Activated naive CD4-positive, alpha-beta T cell treated with anti-CD3 and anti-CD28 coated beads, Interleukin-2, amount 10 ng/mL, durations not matched to agents 7 days and 5 days (primary cell): ENCODE results near the gene PIGS.

Source experiments
- CTCF ChIA-PET: fragments of 350-600 bp; sonication (Branson Sonifier 250); formaldehyde crosslinking; loops from one replicate; lab custom pipeline; 2021; ENCODE audit warnings: antibody characterized with exemption; lab: Charles Lee
- DNase-seq: peaks from one replicate; pipeline ENCODE4 v3.0.0-alpha.2; 2020
- H3K27ac Mint-ChIP-seq: one replicate; pipeline ENCODE4 v1.8.0; 2021; ENCODE audit warnings: mild to moderate bottlenecking, moderate library complexity, mixed read lengths
- H3K27me3 Mint-ChIP-seq: one replicate; pipeline ENCODE4 v1.8.0; 2021; ENCODE audit warnings: mild to moderate bottlenecking, mixed read lengths
- H3K36me3 Mint-ChIP-seq: one replicate; pipeline ENCODE4 v1.8.0; 2021; ENCODE audit warnings: mixed read lengths
- H3K4me1 Mint-ChIP-seq: one replicate; pipeline ENCODE4 v1.8.0; 2021; ENCODE audit warnings: mixed read lengths
- H3K4me3 Mint-ChIP-seq: one replicate; pipeline ENCODE4 v1.8.0; 2021; ENCODE audit warnings: mild to moderate bottlenecking, moderate library complexity, mixed read lengths
- H3K9me3 Mint-ChIP-seq: one replicate; pipeline ENCODE4 v1.8.0; 2021; ENCODE audit warnings: mixed read lengths

PIGS gene

GRCh38 chr17:28575126-28575795 lies 3.9 kb upstream of the PIGS start:
- Mint-ChIP-seq H3K4me3 (peak overlapping the region; percentile 85), H3K27ac (no peak overlapping the region), H3K36me3 (peaks cover 51% of the 10 kb centered on the region), H3K4me1 (peaks cover 58% of the 10 kb centered on the region), H3K9me3 (no peaks in the 10 kb centered on the region), H3K27me3 (no peaks in the 10 kb centered on the region)
- CTCF ChIA-PET = interaction anchor here (0.8 to 4.0 kb wide), 5 partner anchors 17 to 38 kb away, joined by 3 to 24 read pairs (median 5); no protein-coding TSS in a partner anchor
- DNase-seq = no peak

DNA sequence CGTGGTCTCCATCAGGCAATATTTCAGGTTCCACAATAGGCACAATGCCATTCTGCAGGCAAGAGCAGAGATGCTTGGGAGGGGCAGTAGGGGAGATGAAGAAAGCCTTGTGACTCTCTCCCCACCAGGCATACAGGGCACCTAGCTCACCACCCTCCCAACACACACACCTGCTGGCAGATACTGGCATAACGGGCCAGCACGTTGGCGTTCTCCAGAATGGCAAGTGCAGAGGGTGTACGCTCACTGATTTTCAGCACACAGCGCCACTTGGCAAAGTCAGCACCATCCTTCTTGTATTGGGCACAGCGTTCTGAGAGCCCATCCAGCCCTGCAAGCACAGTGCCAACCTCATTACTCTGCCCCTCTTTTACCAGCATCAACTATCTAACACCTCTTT lies 3.2 kb upstream of the PIGS start:
- H3K4me1 Mint-ChIP-seq = peaks cover 59% of the 10 kb centered on the region
- no peak overlapping the region for H3K27ac Mint-ChIP-seq
- CTCF ChIA-PET = interaction anchor here (1.9 to 4.0 kb wide), 3 partner anchors 17 to 39 kb away, joined by 5 to 24 read pairs (median 5); no protein-coding TSS in a partner anchor
- H3K9me3 Mint-ChIP-seq = no peaks in the 10 kb centered on the region
- peaks cover 53% of the 10 kb centered on the region for H3K36me3 Mint-ChIP-seq
- no peaks in the 10 kb centered on the region for H3K27me3 Mint-ChIP-seq
- DNase-seq = peak; percentile 48
- H3K4me3 Mint-ChIP-seq = peak overlapping the region; percentile 31

DNA sequence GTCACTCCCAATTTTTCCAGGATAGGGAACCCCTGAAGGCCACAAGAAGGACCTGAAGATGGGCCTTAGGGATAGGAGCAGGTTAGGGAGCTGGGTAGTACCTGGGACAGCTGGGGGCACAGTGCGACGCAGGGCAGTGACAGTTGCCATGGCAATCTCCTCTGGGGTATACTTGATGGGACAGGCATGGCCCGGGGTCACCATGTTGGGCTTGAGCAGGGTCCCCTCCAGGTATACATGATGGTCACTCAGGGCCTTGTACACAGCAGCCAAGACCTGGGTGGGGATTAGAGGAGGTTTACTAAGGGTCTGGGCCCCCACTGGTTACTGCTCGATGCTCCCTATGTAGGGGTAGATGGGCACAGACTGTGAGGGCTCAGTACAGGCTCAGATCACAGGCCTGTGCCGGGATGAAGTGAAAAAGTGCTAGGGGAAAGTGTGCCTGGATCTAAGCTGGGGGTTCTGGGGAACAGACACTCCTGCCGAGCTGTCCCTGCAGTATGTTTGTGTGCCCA lies 2.7 kb upstream of the PIGS start:
- DNase-seq = no peak
- Mint-ChIP-seq H3K36me3 (peaks cover 50% of the 10 kb centered on the region), H3K4me1 (peaks cover 63% of the 10 kb centered on the region), H3K27me3 (no peaks in the 10 kb centered on the region), H3K9me3 (no peaks in the 10 kb centered on the region), H3K27ac (no peak overlapping the region), H3K4me3 (no peak overlapping the region)
- CTCF ChIA-PET = interaction anchor here (1.9 to 4.0 kb wide), 2 partner anchors 16 to 25 kb away, joined by 5 to 24 read pairs; no protein-coding TSS in a partner anchor

DNA sequence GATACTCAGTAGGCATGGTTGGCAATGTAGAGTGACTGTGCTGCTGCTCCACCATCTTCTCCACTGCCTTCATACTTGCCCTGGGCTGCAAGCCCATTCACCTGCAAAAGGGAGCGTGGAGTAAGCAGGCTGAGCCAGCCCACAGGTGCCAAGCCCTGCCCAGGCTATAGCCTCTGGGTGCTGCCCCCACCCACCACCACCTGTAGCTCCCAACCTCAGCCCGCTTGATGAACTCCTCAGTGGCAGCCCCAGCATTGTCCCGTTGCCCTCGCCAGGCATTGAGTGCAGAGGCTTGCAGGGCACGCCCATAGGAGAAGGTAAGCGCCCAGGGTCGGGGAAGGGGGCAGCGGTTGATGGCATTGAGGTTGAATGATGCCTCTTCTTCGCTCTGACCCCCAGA lies 2.2 kb upstream of the PIGS start:
- no peak overlapping the region for H3K27ac Mint-ChIP-seq
- CTCF ChIA-PET = interaction anchor here (0.8 to 1.9 kb wide), 2 partner anchors 15 to 25 kb away, joined by 3 to 5 read pairs; no protein-coding TSS in a partner anchor
- H3K4me3 Mint-ChIP-seq = no peak overlapping the region
- no peaks in the 10 kb centered on the region for H3K27me3 Mint-ChIP-seq
- no peak for DNase-seq
- H3K4me1 Mint-ChIP-seq = peaks cover 66% of the 10 kb centered on the region
- peaks cover 50% of the 10 kb centered on the region for H3K36me3 Mint-ChIP-seq
- no peaks in the 10 kb centered on the region for H3K9me3 Mint-ChIP-seq

DNA sequence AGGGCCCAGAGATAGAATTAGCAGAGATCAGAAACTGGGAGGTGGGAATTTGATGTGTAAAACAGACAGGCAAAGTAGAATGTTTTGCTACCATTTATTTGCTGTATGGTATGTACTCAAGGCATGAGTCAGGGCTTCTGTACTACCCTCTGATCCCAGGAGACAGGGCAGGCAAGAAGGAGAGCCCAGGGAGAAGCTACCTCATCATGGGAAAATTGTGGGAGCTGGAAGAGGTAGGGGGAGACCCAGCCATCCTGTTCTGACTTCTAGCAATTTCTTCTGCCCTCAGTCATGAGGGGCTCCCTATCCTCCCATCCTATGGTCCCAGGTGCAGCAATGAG lies 1.7 kb upstream of the PIGS start:
- peaks cover 70% of the 10 kb centered on the region for H3K4me1 Mint-ChIP-seq
- peaks cover 52% of the 10 kb centered on the region for H3K36me3 Mint-ChIP-seq
- H3K9me3 Mint-ChIP-seq = no peaks in the 10 kb centered on the region
- DNase-seq = no peak
- H3K4me3 Mint-ChIP-seq = peak overlapping the region; percentile 97
- no peaks in the 10 kb centered on the region for H3K27me3 Mint-ChIP-seq
- CTCF ChIA-PET = interaction anchor here (0.8 kb wide), 2 partner anchors 25 to 26 kb away, joined by 3 read pairs; no protein-coding TSS in a partner anchor
- H3K27ac Mint-ChIP-seq = no peak overlapping the region

- H3K4me3 Mint-ChIP-seq = peak overlapping the region; percentile 97
- H3K36me3 Mint-ChIP-seq = peaks cover 51% of the 10 kb centered on the region
- no peaks in the 10 kb centered on the region for H3K9me3 Mint-ChIP-seq
Measured at GRCh38 chr17:28572259-28573039, 1.1 kb upstream of the PIGS start.

GRCh38 chr17:28570716-28571360 lies 486 bp downstream of the PIGS start:
- H3K27me3 Mint-ChIP-seq = no peaks in the 10 kb centered on the region
- peak overlapping the region; percentile 95 for H3K27ac Mint-ChIP-seq
- no peaks in the 10 kb centered on the region for H3K9me3 Mint-ChIP-seq
- H3K4me1 Mint-ChIP-seq = peaks cover 68% of the 10 kb centered on the region
- CTCF ChIA-PET = interaction anchor here (0.7 to 2.9 kb wide), 5 partner anchors 9 to 74 kb away, joined by 3 to 23 read pairs (median 3); partner anchors contain the start of gene BLTP2
- H3K36me3 Mint-ChIP-seq = peaks cover 48% of the 10 kb centered on the region
- DNase-seq = peak; percentile 72
- peak overlapping the region; percentile 97 for H3K4me3 Mint-ChIP-seq

More at GRCh38 chr17:28572259-28573039, 1.1 kb upstream of the PIGS start:
- Mint-ChIP-seq H3K27me3 (no peaks in the 10 kb centered on the region), H3K4me1 (peaks cover 75% of the 10 kb centered on the region), H3K27ac (peak overlapping the region; percentile 95)
- CTCF ChIA-PET = interaction anchor here (0.8 to 2.9 kb wide), 3 partner anchors 24 to 78 kb away, joined by 3 to 23 read pairs (median 4); no protein-coding TSS in a partner anchor
- DNase-seq = no peak

DNA sequence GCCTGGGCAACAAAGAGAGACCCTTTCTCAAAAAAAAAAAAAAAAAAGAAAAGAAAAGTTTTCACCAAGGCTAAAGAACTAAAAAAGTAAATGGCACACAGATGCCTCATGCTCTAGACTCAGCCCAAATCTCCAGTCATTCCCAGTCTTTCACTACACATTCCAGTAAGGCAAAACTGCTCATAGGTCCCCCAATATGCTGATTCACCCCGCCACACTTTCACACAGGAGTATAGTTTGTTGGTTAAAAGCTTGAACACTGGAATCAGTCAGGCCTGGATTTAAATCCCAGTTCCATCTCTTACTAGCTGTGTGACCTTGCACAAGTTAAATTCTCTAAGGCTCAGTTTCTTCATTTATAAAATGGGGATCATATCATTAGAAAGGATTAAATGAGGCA lies 1.9 kb downstream of the PIGS start:
- H3K9me3 Mint-ChIP-seq = no peaks in the 10 kb centered on the region
- CTCF ChIA-PET = interaction anchor here (2.9 kb wide), 1 partner anchor 21 kb away, joined by 23 read pairs; no protein-coding TSS in a partner anchor
- H3K4me1 Mint-ChIP-seq = peaks cover 62% of the 10 kb centered on the region
- no peak for DNase-seq
- peak overlapping the region; percentile 97 for H3K4me3 Mint-ChIP-seq
- peak overlapping the region; percentile 67 for H3K27ac Mint-ChIP-seq
- no peaks in the 10 kb centered on the region for H3K27me3 Mint-ChIP-seq
- H3K36me3 Mint-ChIP-seq = peaks cover 47% of the 10 kb centered on the region

DNA sequence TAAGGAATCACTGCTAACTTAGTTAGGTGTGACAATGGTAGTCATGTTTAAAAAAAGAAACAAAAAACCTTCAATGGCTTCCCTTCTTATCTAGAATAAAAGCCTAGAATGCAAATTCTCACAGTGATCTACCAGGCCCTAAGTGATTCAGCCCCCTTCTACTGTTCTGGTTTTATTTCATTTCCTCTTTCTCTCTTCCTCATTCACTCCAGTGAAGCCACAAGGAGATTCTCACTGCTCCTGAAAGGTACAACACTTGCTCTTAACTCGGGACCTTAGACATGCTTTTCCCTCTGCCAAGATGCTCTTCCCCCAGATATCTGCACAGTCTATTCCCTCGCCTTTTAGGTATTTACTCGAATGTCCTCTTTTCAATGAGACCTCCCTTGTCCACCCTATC lies 3.7 kb downstream of the PIGS start:
- no peak for DNase-seq
- CTCF ChIA-PET = interaction anchor here (0.8 kb wide), 1 partner anchor 18 kb away, joined by 3 read pairs; no protein-coding TSS in a partner anchor
- Mint-ChIP-seq H3K9me3 (no peaks in the 10 kb centered on the region), H3K27me3 (no peaks in the 10 kb centered on the region), H3K27ac (no peak overlapping the region), H3K4me3 (no peak overlapping the region), H3K4me1 (peaks cover 51% of the 10 kb centered on the region), H3K36me3 (peaks cover 40% of the 10 kb centered on the region)

GRCh38 chr17:28563475-28563874 lies 7.8 kb downstream of the PIGS start:
- Mint-ChIP-seq H3K27me3 (no peaks in the 10 kb centered on the region), H3K4me3 (no peak overlapping the region), H3K27ac (no peak overlapping the region), H3K36me3 (peaks cover 46% of the 10 kb centered on the region), H3K4me1 (peaks cover 18% of the 10 kb centered on the region), H3K9me3 (no peaks in the 10 kb centered on the region)
- DNase-seq = no peak
- CTCF ChIA-PET = no interaction called here

GRCh38 chr17:28555022-28555421 lies 16.3 kb downstream of the PIGS start:
- H3K4me1 Mint-ChIP-seq = peaks cover 27% of the 10 kb centered on the region
- no peak for DNase-seq
- no peak overlapping the region for H3K4me3 Mint-ChIP-seq
- H3K27me3 Mint-ChIP-seq = no peaks in the 10 kb centered on the region
- CTCF ChIA-PET = no interaction called here
- no peaks in the 10 kb centered on the region for H3K9me3 Mint-ChIP-seq
- peak overlapping the region; percentile 34 for H3K27ac Mint-ChIP-seq
- H3K36me3 Mint-ChIP-seq = peaks cover 61% of the 10 kb centered on the region

GRCh38 chr17:28554565-28554964 lies 16.8 kb downstream of the PIGS start:
- Mint-ChIP-seq H3K27me3 (no peaks in the 10 kb centered on the region), H3K36me3 (peaks cover 56% of the 10 kb centered on the region), H3K9me3 (no peaks in the 10 kb centered on the region), H3K27ac (peak overlapping the region; percentile 34), H3K4me1 (peaks cover 31% of the 10 kb centered on the region), H3K4me3 (no peak overlapping the region)
- CTCF ChIA-PET = no interaction called here
- no peak for DNase-seq

- H3K36me3 Mint-ChIP-seq = peaks cover 48% of the 10 kb centered on the region
- H3K4me1 Mint-ChIP-seq = peaks cover 46% of the 10 kb centered on the region
- peak overlapping the region; percentile 29 for H3K27ac Mint-ChIP-seq
- no peaks in the 10 kb centered on the region for H3K9me3 Mint-ChIP-seq
- CTCF ChIA-PET = no interaction called here
- no peaks in the 10 kb centered on the region for H3K27me3 Mint-ChIP-seq
- no peak for DNase-seq
- peak overlapping the region; percentile 95 for H3K4me3 Mint-ChIP-seq
Measured at GRCh38 chr17:28553000-28553505, 18.3 kb downstream of the PIGS start.
